Fibroblast of skin of right quadriceps (primary cell): ENCODE results near the gene NEU3.
"Not testable (repeated sequence)": the region's sequence is repeated elsewhere in the genome, so short reads cannot be mapped to it uniquely, and the experiment has no call there.

ENCODE experiments used
- DNase-seq: peaks from one replicate; pipeline ENCODE4 v3.0.0-alpha.2; 2013

The NEU3 gene

GRCh38 chr11:75031224-75031753 lies 42.6 kb downstream of the NEU3 start:
- DNase-seq, result peak; percentile 39

GRCh38 chr11:75031771-75032549 lies 43.2 kb downstream of the NEU3 start:
- DNase-seq, result peak; percentile 57

DNA sequence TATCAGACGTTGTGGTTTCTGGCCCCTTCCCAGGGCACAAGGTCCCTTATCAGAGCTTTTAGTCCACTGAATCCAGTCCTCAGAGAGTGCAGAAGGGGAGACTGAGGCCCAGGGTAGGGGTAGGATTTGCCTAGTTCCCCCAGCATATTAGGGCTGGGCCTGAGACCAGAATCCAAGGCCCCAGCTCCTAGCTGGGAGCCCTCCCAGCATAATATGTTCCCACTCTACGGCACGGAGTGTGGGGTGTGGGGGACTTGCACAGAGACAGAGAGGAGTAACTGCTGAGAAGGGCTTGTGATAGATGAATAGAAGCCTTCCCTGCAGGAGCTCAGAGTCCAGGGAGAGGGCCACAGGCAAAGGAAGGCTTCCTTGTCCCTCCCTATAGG lies 43.8 kb downstream of the NEU3 start:
- no peak for DNase-seq

DNA sequence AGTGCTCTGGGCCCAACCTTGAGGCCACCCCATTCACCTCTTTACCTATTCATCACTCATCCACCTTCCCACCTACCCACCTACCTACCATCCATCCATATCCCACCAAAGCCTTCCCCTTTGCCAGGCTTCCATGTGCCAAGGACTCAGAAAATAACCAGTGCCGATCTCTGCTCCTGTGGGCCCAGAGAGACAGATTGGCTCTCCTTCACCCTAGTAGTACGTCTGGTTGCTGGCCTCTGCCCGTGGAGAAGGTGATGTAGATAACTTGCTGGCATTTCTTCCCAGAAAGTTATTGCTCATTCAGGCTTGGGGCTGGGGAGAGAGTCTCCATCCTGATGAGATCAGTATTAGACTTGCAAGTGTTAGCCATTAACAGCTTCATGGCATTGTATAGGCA lies 45.2 kb downstream of the NEU3 start:
- no peak for DNase-seq

- DNase-seq, result no peak
Observed at GRCh38 chr11:75035256-75035655, 46.5 kb downstream of the NEU3 start.

GRCh38 chr11:75035911-75036565 lies 47.3 kb downstream of the NEU3 start:
- DNase-seq, result no peak

GRCh38 chr11:75040167-75040770 lies 51.5 kb downstream of the NEU3 start:
- DNase-seq, result no peak

- no peak for DNase-seq
Observed at GRCh38 chr11:75041263-75041662, 52.5 kb downstream of the NEU3 start.

DNA sequence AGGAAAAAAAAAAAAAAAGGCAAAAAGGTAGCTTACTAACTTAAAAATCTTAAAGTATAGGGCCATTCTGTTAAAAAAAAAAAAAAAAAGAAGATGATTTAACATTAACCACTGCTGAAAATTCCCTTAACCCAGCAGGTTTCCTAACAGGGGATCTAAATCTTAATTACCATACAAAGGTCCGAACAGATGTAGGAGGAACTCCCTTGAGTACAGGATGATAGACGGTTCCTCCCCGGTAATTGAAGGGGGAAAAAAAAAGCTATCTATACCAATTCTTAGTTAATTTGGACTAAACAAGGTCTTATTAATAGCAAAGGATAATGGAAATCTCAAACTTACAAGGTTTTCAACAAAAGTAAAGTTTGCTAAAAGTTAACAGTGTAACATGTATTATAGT lies 53.1 kb downstream of the NEU3 start:
- DNase-seq, result not testable (repeated sequence)

DNA sequence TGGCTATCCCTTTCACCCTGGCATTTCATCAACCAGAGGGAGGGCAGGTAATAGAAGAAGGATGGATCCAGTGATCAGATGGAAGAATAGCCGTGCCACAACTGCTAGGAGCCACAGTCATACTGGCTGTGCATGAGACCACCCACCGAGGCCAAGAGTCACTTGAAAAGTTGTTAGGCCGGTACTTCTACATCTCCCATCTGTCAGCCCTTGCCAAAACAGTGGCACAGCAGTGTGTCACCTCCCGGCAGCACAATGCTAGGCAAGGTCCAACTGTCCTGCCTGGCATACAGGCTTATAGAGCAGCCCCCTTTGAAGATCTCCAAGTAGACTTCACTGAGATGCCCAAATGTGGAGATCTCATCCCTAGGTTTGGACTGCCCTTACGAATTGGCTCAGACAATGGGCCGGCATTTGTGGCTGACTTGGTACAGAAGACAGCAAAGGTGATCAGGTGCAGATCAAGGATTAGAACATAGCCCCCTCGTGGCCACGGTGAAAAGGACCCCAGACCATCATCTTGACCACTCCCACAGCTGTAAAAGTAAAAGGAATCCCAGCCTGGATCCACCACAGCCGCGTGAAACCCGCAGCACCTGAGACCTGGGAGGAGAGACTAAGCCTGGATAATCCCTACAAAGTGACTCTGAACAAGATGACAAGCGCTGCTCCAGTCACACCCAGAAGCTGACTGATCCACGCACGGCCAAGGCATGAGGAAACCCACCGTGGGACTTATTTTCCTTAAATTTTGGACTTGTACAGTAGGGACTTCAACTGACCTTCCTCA lies 55.8 kb downstream of the NEU3 start:
- DNase-seq, result not testable (repeated sequence)

GRCh38 chr11:75046668-75047067 lies 57.9 kb downstream of the NEU3 start:
- not testable (repeated sequence) for DNase-seq

GRCh38 chr11:75047191-75047590 lies 58.5 kb downstream of the NEU3 start:
- no peak for DNase-seq

DNA sequence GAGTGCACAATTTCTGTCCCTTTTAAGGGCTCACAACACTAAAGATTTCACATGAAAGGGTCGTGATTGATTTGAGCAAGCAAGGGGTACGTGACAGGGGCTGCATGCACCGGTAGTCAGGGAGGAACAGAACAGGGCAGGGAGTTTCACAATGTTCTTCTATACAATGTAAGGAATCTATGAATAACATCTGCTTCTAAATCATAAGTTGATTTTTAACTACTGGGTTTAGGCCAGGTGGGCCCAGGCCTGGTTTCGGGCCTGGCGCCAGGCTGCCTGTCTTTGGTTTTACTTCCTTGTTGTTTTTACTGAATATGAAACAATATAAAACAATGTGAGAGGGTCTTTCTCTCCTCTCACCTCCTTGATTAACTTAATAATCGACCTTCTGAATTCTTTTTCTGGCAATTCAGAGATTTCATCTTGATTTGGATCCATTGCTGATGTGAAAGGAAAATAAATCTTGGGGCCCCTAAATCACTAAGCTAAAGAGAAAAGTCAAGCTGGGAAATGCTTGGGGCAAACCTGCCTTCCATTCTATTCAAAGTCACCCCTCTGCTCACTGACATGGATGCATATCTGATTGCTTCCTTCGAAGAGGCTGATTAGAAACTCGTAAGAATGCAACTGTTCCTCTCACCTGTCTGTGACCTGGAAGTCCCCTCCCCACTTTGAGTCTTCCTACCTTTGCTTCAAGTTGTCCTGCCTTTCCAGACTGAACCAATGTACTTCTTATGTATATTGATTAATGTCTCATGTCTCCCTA lies 61.0 kb downstream of the NEU3 start:
- not testable (repeated sequence) for DNase-seq

GRCh38 chr11:75050516-75050915 lies 61.8 kb downstream of the NEU3 start:
- DNase-seq, result no peak

DNA sequence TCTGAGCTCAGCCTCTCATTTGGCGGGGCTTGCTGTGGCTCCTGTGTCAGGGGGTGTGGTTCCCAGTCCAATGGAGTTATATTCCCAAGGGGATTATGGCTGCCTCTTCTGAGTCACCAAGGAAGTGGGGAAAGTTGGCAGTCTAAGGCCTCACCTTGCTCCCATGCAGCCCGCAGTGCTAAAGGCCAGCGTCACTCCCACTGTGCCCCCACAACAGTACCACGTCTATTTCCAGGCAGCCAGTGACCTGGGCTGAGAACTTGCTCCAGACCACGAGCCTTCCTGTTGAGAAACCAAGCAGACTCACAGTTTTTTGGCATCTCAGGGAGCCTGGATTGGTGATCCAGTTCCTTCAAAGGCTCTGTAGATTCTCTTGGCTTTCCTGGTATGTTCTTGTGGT lies 62.3 kb downstream of the NEU3 start:
- no peak for DNase-seq

- DNase-seq, result no peak
Observed at GRCh38 chr11:75052457-75052856, 63.7 kb downstream of the NEU3 start.

GRCh38 chr11:75055511-75055910 lies 66.8 kb downstream of the NEU3 start:
- DNase-seq, result no peak

DNA sequence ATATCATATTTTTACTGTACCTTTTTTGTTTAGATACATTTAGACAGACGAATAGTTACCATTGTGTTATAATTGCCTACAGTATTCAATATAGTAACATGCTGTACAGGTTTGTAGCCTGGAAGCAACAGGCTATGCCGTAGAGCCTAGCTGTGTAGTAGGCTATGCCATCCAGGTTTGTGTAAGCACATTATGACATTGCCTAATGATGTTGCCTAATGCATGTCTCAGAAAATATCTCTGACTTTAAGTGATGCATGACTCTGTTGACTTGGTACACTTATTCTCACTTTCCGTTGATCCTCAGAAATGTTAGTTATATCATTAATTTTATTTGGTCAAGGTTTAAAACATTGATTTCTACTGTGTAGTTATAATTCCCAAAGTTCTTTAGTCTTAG lies 68.1 kb downstream of the NEU3 start:
- no peak for DNase-seq

DNA sequence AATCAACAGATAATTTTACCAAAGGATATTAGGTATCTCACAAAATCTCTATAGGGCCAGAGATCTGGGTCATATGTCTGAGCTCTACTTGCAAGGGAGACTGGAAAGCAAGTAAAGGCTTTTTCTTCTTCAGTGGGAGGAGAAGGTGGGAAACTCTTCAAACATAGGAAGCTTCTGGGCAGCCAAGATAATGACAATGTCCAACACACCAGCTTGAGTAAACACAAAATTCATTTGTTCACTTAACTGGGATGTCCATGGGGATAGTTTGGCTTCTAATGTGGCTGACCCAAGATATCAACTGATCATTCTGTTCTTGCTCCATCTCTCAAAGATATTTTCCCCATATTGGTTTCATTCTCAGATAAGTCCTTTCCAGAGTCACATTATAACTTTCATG lies 70.6 kb downstream of the NEU3 start:
- no peak for DNase-seq

DNA sequence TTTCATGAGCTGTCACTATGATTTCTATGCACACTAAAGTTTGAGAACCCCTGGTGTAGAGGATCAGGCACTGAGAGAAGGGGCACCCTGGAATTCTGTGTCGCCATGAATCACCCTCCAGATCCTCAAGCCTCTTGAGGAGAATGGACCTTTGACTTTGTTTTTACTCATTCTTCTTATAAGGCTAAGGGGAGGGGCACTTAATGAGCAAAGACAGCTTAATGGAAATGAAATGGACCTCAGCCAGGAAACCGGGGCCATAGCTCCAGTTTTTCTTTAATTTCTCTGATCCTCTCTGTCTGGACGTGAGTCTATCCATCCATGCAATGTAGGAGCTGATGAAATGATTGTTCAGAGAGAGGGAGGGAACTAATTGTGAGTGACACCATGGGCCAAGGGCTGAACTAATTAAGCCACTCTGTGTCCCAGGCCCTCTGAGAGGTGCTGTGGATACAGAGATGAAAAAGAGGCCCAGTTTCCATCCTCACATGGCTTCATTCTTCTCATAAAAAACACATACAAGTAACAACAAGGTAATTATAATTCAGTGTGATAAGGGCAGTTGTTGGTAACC lies 75.1 kb downstream of the NEU3 start:
- DNase-seq, result peak; percentile 3

- peak; percentile 36 for DNase-seq
Observed at GRCh38 chr11:75066061-75066460, 77.3 kb downstream of the NEU3 start.
